Spleen (tissue), 7 donors: ENCODE data around the gene CALN1.

ENCODE experiments used
- POLR2A ChIP-seq, 3 donors: fragments of 450-650 bp; IDR thresholded peaks; one replicate each; pipeline ENCODE4 v1.5.1; 2017; ENCODE audit warnings: antibody characterized with exemption in 3 of 3, mild to moderate bottlenecking in 1 of 3
- TF ChIP-seq, protein P1 (sequence below), 11 experiments: fragments of 200-600 bp in 7 of 11; fragments of 450-650 bp in 4 of 11; sonication (generic) in 4 of 11; IDR thresholded peaks in 8 of 11; conservative IDR thresholded peaks in 3 of 11; 1 replicate in 7 of 11; 2 replicates in 4 of 11; pipeline versions ENCODE4 v1.4.0 to v1.8.0; 2016 to 2021; ENCODE audit warnings: antibody characterized with exemption in 11 of 11, inconsistent platforms in 4 of 11, mild to moderate bottlenecking in 1 of 11
- donor health status: DM: no; HTN: no; CAD: no; lungs with moderate emphysema.
- donor health status: DM: no; HTN: no; CAD: no.
- donor health status: DM: no; HTN: no; CAD: no.

- TF ChIP-seq, protein P1, sequence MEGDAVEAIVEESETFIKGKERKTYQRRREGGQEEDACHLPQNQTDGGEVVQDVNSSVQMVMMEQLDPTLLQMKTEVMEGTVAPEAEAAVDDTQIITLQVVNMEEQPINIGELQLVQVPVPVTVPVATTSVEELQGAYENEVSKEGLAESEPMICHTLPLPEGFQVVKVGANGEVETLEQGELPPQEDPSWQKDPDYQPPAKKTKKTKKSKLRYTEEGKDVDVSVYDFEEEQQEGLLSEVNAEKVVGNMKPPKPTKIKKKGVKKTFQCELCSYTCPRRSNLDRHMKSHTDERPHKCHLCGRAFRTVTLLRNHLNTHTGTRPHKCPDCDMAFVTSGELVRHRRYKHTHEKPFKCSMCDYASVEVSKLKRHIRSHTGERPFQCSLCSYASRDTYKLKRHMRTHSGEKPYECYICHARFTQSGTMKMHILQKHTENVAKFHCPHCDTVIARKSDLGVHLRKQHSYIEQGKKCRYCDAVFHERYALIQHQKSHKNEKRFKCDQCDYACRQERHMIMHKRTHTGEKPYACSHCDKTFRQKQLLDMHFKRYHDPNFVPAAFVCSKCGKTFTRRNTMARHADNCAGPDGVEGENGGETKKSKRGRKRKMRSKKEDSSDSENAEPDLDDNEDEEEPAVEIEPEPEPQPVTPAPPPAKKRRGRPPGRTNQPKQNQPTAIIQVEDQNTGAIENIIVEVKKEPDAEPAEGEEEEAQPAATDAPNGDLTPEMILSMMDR (IDR thresholded peaks at IDR 0.05 in 8 of 11, conservative IDR thresholded peaks at IDR 0.05 in 3 of 11): no peak
- no peak for TF ChIP-seq POLR2A (IDR thresholded peaks at IDR 0.05)
These were observed 391.8 kb downstream of the CALN1 start for GRCh38 chr7:72020311-72020710.
